ENCODE measurements around the gene SUSD2.
"Not testable (repeated sequence)": the region's sequence is repeated elsewhere in the genome, so short reads cannot be mapped to it uniquely, and the experiment has no call there.

The SUSD2 gene

GRCh38 chr22:24201681-24202614 is 20.7 kb downstream of the SUSD2 start:
- no peak for TF ChIP-seq CTCF (IDR thresholded peaks at IDR 0.05; ENCODE audit: unreplicated experiment in 3 of 3)
- H3K27ac Mint-ChIP-seq, result no peak overlapping the region
- peaks cover 4% of the 10 kb centered on the region for H3K27me3 Mint-ChIP-seq (ENCODE audit: low read depth)
- peaks cover 3% of the 10 kb centered on the region for H3K9me3 Mint-ChIP-seq
- H3K36me3 Mint-ChIP-seq (ENCODE audit: low read depth), result no peaks in the 10 kb centered on the region
- no peak overlapping the region for H3K4me3 Mint-ChIP-seq
- H3K4me1 Mint-ChIP-seq, result peaks cover 11% of the 10 kb centered on the region

- not testable (repeated sequence) for H3K9me3 Mint-ChIP-seq; H3K27me3 Mint-ChIP-seq (ENCODE audit: low read depth); H3K36me3 Mint-ChIP-seq (ENCODE audit: low read depth); H3K4me3 Mint-ChIP-seq; H3K27ac Mint-ChIP-seq
- peaks cover 23% of the 10 kb centered on the region for H3K4me1 Mint-ChIP-seq
Observed at GRCh38 chr22:24203856-24204255, 22.6 kb downstream of the SUSD2 start.

- Mint-ChIP-seq H3K4me1 (peaks cover 30% of the 10 kb centered on the region), H3K27me3 (ENCODE audit: low read depth) (peaks cover 6% of the 10 kb centered on the region), H3K27ac (peak overlapping the region in 1 of 3 experiments; percentile 40), H3K36me3 (ENCODE audit: low read depth) (no peaks in the 10 kb centered on the region), H3K4me3 (no peak overlapping the region), H3K9me3 (peaks cover 3% of the 10 kb centered on the region)
- TF ChIP-seq CTCF (IDR thresholded peaks at IDR 0.05; ENCODE audit: unreplicated experiment in 3 of 3), result no peak
Observed at GRCh38 chr22:24205438-24206195, 24.3 kb downstream of the SUSD2 start.

GRCh38 chr22:24206460-24207263 is 25.4 kb downstream of the SUSD2 start:
- H3K36me3 Mint-ChIP-seq (ENCODE audit: low read depth); H3K9me3 Mint-ChIP-seq; H3K27me3 Mint-ChIP-seq (ENCODE audit: low read depth): not testable (repeated sequence)
- Mint-ChIP-seq H3K4me3 (peak overlapping the region in 1 of 3 experiments; percentile 1), H3K27ac (peak overlapping the region; percentile 94 to 98 (median 96)), H3K4me1 (peaks cover 31% of the 10 kb centered on the region)

GRCh38 chr22:24207264-24208011 is 26.2 kb downstream of the SUSD2 start:
- TF ChIP-seq CTCF (IDR thresholded peaks at IDR 0.05; ENCODE audit: unreplicated experiment in 3 of 3), result no peak
- H3K4me1 Mint-ChIP-seq, result peaks cover 37% of the 10 kb centered on the region
- H3K27me3 Mint-ChIP-seq (ENCODE audit: low read depth), result peaks cover 4% of the 10 kb centered on the region
- H3K27ac Mint-ChIP-seq, result peak overlapping the region; percentile 94 to 98 (median 96)
- peaks cover 3% of the 10 kb centered on the region for H3K9me3 Mint-ChIP-seq
- H3K36me3 Mint-ChIP-seq (ENCODE audit: low read depth), result no peaks in the 10 kb centered on the region
- peak overlapping the region in 1 of 3 experiments; percentile 15 for H3K4me3 Mint-ChIP-seq

GRCh38 chr22:24208012-24208749 is 26.9 kb downstream of the SUSD2 start:
- Mint-ChIP-seq H3K36me3 (ENCODE audit: low read depth) (no peaks in the 10 kb centered on the region), H3K27me3 (ENCODE audit: low read depth) (peaks cover 4% of the 10 kb centered on the region), H3K9me3 (peaks cover 3% of the 10 kb centered on the region), H3K4me3 (peak overlapping the region in 1 of 3 experiments; percentile 15), H3K27ac (peak overlapping the region; percentile 94 to 98 (median 96)), H3K4me1 (peaks cover 37% of the 10 kb centered on the region)
- TF ChIP-seq CTCF (IDR thresholded peaks at IDR 0.05; ENCODE audit: unreplicated experiment in 3 of 3), result no peak

Measured in nephron (organoid).